Hepatocyte (in vitro differentiated cells): ENCODE results near the gene DDC.

ENCODE experiments used
- EZH2 ChIP-seq: fragments of 200-600 bp; sonication (generic); IDR thresholded peaks from 2 replicates; pipeline ENCODE4 v1.6.1; 2016; ENCODE audit warnings: antibody characterized with exemption, mild to moderate bottlenecking, borderline replicate concordance
- TF ChIP-seq, protein P1 (sequence below): fragments of 200-600 bp; sonication (generic); IDR thresholded peaks from 2 replicates; pipeline ENCODE4 v1.5.1; 2016; ENCODE audit warnings: antibody characterized with exemption, mild to moderate bottlenecking; ENCODE audit not compliant: poor library complexity

DNA sequence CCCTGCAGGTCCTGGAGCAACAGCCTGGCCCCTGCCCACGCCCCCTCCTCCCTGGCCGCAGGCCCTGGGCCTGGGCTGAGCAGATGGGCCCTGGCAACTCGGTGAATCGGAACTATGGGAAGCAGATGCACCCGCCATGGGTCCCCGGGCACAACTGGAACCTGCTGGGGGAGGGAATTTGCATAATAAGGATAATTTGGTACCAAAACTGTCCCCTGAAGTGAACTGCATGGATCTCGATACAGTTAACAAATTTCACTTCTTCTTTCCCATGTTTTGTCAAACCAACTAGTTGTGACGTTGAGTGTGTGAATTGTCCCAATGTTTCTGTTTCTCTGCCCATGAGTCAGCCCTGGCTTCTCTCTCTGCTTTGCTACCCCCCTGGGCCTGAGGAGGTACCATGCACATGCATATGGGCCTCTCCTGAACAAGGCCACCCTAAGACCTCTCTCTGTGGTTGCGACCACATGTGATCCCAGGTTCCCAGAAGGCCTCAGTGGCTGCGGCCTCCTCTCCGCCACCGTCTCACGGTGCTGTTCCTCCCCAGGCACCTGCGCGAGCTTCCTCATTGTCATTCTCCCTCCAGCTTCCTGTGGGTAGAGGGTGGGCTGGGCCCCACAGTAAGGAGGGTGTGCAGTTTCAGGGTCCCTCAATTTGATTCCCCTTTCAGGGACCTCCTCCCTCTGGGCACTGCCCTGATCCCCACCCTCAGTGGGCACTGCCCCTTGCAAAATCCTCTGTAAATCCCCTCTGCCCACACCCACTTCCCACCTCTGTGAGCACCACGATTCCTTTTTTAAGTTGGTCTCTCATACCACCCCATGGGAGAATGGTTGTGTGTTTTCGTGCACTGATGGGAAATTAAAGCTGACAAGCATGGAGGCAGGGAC lies 155.1 kb downstream of the DDC start:
- TF ChIP-seq, protein P1, sequence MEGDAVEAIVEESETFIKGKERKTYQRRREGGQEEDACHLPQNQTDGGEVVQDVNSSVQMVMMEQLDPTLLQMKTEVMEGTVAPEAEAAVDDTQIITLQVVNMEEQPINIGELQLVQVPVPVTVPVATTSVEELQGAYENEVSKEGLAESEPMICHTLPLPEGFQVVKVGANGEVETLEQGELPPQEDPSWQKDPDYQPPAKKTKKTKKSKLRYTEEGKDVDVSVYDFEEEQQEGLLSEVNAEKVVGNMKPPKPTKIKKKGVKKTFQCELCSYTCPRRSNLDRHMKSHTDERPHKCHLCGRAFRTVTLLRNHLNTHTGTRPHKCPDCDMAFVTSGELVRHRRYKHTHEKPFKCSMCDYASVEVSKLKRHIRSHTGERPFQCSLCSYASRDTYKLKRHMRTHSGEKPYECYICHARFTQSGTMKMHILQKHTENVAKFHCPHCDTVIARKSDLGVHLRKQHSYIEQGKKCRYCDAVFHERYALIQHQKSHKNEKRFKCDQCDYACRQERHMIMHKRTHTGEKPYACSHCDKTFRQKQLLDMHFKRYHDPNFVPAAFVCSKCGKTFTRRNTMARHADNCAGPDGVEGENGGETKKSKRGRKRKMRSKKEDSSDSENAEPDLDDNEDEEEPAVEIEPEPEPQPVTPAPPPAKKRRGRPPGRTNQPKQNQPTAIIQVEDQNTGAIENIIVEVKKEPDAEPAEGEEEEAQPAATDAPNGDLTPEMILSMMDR: no peak
- no peak for TF ChIP-seq EZH2
